Nephron (organoid): ENCODE results near the gene PPARD.

Source experiments
- H3K27ac Mint-ChIP-seq, 3 experiments: 2 replicates each; pipeline ENCODE4 v1.8.0; 2020; ENCODE audit warnings: mixed read lengths in 3 of 3, mild to moderate bottlenecking in 2 of 3, moderate library complexity in 1 of 3
- H3K27me3 Mint-ChIP-seq: 2 replicates; pipeline ENCODE4 v1.8.0; 2021; ENCODE audit warnings: low read depth, mild to moderate bottlenecking, moderate library complexity, mixed read lengths
- H3K36me3 Mint-ChIP-seq: 2 replicates; pipeline ENCODE4 v1.8.0; 2020; ENCODE audit warnings: low read depth, mixed read lengths
- H3K4me1 Mint-ChIP-seq: 2 replicates; pipeline ENCODE4 v1.8.0; 2020; ENCODE audit warnings: mixed read lengths
- H3K4me3 Mint-ChIP-seq, 3 experiments: 2 replicates each; pipeline ENCODE4 v1.8.0; 2020; ENCODE audit warnings: mild to moderate bottlenecking in 3 of 3, mixed read lengths in 3 of 3, moderate library complexity in 2 of 3
- H3K9me3 Mint-ChIP-seq: 2 replicates; pipeline ENCODE4 v1.8.0; 2020; ENCODE audit warnings: mixed read lengths
- TF ChIP-seq, protein P1 (sequence below), 3 experiments: fragments of 200-600 bp; sonication (generic); IDR thresholded peaks; one replicate each; pipeline ENCODE4 v1.5.0; 2021; ENCODE audit warnings: antibody characterized with exemption in 3 of 3; ENCODE audit not compliant: unreplicated experiment in 3 of 3

PPARD gene

DNA sequence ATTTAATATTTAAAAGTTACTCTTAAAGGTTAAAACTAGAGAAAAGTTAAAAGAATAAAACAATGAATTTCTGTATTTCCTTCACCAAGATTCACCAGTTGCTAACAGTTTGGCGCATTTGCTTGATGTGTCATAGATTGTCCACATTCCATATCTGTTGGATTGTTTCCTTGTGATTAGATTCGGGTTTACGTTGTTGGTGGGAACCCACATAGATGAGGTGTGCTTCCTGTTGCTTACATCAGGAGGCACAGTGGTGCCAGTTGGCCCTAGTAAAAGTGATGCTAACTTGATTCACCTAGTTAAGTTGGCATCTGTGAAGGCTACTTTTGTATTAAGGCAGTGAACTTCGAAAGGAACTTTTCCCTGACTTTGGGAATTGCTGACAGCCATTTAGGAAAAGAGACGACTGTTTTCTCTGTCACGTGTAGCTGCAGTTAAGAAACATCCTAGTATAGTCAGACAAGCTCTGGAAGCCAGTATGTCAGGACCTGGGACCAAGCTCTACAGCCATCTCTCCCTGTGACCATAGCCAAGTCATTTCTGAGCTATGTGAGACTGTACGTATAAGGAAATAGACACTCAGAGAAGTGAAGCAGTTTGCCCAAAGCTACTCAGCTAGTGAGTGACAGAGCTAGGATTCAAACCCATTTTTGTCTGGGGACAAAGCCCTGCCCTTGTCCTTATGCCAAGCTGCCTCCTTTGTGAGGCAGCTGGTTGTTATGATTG lies 49.0 kb downstream of the PPARD start:
- peaks cover 9% of the 10 kb centered on the region for H3K36me3 Mint-ChIP-seq
- no peaks in the 10 kb centered on the region for H3K27me3 Mint-ChIP-seq
- peaks cover 40% of the 10 kb centered on the region for H3K4me1 Mint-ChIP-seq
- peak overlapping the region; percentile 25 to 65 (median 61) for H3K27ac Mint-ChIP-seq
- TF ChIP-seq, protein P1, sequence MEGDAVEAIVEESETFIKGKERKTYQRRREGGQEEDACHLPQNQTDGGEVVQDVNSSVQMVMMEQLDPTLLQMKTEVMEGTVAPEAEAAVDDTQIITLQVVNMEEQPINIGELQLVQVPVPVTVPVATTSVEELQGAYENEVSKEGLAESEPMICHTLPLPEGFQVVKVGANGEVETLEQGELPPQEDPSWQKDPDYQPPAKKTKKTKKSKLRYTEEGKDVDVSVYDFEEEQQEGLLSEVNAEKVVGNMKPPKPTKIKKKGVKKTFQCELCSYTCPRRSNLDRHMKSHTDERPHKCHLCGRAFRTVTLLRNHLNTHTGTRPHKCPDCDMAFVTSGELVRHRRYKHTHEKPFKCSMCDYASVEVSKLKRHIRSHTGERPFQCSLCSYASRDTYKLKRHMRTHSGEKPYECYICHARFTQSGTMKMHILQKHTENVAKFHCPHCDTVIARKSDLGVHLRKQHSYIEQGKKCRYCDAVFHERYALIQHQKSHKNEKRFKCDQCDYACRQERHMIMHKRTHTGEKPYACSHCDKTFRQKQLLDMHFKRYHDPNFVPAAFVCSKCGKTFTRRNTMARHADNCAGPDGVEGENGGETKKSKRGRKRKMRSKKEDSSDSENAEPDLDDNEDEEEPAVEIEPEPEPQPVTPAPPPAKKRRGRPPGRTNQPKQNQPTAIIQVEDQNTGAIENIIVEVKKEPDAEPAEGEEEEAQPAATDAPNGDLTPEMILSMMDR (IDR thresholded peaks at IDR 0.05; ENCODE audit: unreplicated experiment in 3 of 3) = no peak
- no peak overlapping the region for H3K4me3 Mint-ChIP-seq
- H3K9me3 Mint-ChIP-seq = no peaks in the 10 kb centered on the region

DNA sequence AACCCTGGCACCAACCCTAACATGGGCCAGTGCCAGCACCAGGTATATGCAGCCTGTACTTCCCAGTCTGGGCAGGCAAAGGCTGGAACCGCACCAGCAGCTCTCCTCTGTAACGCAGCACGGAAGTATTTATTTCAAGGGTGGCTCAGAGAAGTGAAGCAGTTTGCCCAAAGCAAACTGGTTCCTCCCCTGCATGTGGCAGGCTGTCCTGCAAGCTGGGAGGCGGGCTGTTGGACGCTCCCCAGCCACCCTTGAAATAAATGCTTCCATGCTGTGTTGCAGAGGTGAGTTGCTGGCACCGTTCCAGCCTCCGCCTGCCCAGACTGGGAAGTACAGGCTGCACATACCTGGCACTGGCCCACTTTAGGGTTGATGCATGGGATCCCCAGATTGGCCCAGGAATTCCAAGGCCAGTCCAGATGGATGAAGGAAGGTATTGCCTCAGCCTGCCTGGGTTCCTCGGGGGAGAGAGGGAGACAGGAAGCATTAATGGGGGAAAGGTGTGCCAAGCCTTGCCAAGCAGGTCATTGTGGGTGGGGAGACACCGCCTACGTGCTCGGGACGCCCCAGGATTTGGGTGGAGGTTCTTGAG lies 49.8 kb downstream of the PPARD start:
- Mint-ChIP-seq H3K27ac (peak overlapping the region in 1 of 3 experiments; percentile 25), H3K4me1 (peaks cover 36% of the 10 kb centered on the region), H3K9me3 (no peaks in the 10 kb centered on the region), H3K27me3 (no peaks in the 10 kb centered on the region), H3K36me3 (peaks cover 11% of the 10 kb centered on the region), H3K4me3 (no peak overlapping the region)
- TF ChIP-seq, protein P1 (IDR thresholded peaks at IDR 0.05; ENCODE audit: unreplicated experiment in 3 of 3) = no peak

DNA sequence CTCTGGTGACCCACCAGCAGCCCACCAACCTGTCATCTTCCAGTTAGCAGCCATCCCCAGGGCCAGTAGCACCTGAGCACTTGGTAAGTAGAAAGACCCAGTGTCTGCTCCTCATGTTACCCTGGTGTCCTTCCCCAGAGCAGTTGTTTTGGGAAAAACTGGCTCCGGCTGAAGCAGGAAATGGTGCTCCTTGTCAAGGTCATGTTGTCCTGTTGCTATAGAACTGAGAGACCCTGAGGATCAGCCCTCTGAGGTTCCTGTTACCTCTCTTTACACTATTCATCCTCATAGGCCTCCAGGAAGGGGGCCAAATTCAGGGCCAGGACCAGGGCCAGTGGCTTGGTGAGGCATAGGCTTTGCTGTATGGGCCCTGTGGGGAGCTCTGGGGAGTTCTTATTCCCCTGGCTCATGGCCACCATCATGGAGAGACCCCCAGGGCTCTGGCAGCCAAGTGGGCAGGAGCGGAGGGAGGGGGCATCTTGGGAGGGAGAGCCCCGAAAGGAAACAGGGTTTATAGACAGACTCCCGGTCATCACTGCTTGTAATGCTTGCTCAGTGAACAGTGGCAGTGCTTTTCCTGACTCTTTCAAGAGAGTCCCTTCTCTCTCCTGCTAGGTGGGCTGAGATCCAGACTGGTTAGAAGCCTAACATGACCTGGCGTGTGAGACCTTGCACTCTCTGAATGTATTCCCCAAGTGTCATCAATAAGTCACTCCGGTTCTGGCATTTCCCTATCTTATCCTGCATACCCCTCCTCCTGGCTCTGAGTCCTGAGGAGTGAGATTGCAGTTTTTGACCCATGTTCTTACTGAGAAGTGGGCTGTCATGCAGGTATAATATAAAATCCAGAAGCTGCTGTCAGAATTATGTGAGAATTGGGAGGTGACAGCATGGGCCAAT lies 50.7 kb downstream of the PPARD start:
- H3K4me3 Mint-ChIP-seq = no peak overlapping the region
- TF ChIP-seq, protein P1 (IDR thresholded peaks at IDR 0.05; ENCODE audit: unreplicated experiment in 3 of 3) = no peak
- no peaks in the 10 kb centered on the region for H3K27me3 Mint-ChIP-seq
- no peaks in the 10 kb centered on the region for H3K9me3 Mint-ChIP-seq
- peaks cover 10% of the 10 kb centered on the region for H3K36me3 Mint-ChIP-seq
- peaks cover 32% of the 10 kb centered on the region for H3K4me1 Mint-ChIP-seq
- peak overlapping the region in 2 of 3 experiments; percentile 12 to 25 for H3K27ac Mint-ChIP-seq

DNA sequence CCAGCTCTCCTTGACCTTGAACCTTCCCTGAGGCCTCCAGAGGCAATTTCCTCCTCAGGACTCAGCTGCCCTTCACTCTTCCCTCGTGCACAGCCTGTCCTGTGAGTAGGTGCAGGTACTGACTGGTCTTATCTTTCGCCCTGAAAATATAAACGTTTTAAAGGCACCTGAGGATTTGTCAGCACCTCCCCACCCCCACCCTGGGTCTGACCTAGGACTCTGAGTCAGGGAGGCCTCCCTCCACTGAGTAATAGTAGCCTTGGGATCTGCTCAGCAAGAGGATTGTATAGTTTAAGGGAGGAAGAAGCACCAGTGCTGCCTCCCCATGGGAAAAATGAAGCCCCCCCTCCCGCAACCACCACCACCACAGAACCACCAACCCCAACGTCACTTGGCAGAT lies 54.6 kb downstream of the PPARD start:
- Mint-ChIP-seq H3K27me3 (no peaks in the 10 kb centered on the region), H3K4me3 (no peak overlapping the region), H3K4me1 (peaks cover 21% of the 10 kb centered on the region), H3K36me3 (peaks cover 9% of the 10 kb centered on the region), H3K9me3 (no peaks in the 10 kb centered on the region), H3K27ac (peak overlapping the region in 1 of 3 experiments; percentile 41)
- TF ChIP-seq, protein P1 (IDR thresholded peaks at IDR 0.05; ENCODE audit: unreplicated experiment in 3 of 3) = no peak

DNA sequence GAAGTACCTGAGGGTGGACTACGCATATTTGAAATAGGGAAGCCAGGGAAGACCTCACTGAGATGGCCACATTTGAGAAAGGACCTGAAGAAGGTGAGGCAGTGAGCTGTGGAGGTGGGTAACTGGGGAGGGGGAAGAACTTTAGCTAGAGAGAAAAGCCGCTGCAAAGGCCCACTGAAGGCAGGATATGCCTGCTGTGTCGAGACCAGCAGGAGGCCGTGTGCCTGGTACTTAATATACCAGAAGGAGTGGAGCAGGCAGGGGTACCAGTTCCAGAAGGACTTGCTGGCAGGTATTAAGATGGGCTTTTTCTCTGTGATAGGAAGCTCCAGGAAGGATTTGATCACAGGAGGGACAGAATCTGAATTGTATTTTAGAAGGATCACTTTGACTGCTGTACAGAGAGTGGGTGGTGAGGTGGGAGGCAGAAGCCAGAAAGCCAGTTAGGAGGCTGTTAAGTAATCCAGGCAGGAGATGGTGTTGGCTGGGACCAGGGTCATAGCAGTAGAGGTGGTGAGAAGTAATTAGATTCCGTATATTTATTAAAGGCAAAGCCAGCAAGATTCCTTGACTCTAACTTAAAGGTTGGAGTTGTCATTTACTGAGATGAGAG lies 55.6 kb downstream of the PPARD start:
- Mint-ChIP-seq H3K4me3 (no peak overlapping the region), H3K4me1 (peaks cover 13% of the 10 kb centered on the region), H3K27ac (peak overlapping the region in 1 of 3 experiments; percentile 2), H3K36me3 (peaks cover 9% of the 10 kb centered on the region), H3K27me3 (no peaks in the 10 kb centered on the region), H3K9me3 (no peaks in the 10 kb centered on the region)
- TF ChIP-seq, protein P1 (IDR thresholded peaks at IDR 0.05; ENCODE audit: unreplicated experiment in 3 of 3) = no peak
